SIG-M5 treated with dmso at 0.1 percent for 504 hours (cell line): ENCODE measurements around the gene SIK2.

ENCODE experiments used
- DNase-seq: peaks from one replicate; lab custom pipeline; 2025; ENCODE audit not compliant: unreplicated experiment; lab: John Stamatoyannopoulos, UW

Gene SIK2

GRCh38 chr11:111726301-111726713, 124.1 kb downstream of the SIK2 start:
- no peak for DNase-seq

- no peak for DNase-seq
These were observed 125.2 kb downstream of the SIK2 start for GRCh38 chr11:111727431-111727830.

- no peak for DNase-seq
These were observed 127.0 kb downstream of the SIK2 start for GRCh38 chr11:111729071-111729830.

- no peak for DNase-seq
These were observed 127.6 kb downstream of the SIK2 start for GRCh38 chr11:111729831-111730311.

GRCh38 chr11:111730871-111731591, 128.8 kb downstream of the SIK2 start:
- DNase-seq, result no peak

- DNase-seq, result no peak
These were observed 129.6 kb downstream of the SIK2 start for GRCh38 chr11:111731821-111732220.

- DNase-seq, result no peak
These were observed 130.8 kb downstream of the SIK2 start for GRCh38 chr11:111733016-111733415.

- no peak for DNase-seq
These were observed 131.4 kb downstream of the SIK2 start for GRCh38 chr11:111733611-111734088.

- no peak for DNase-seq
These were observed 132.1 kb downstream of the SIK2 start for GRCh38 chr11:111734101-111734953.

- no peak for DNase-seq
These were observed 132.7 kb downstream of the SIK2 start for GRCh38 chr11:111734954-111735261.

GRCh38 chr11:111735262-111736116, 133.2 kb downstream of the SIK2 start:
- no peak for DNase-seq

GRCh38 chr11:111736181-111736590, 133.9 kb downstream of the SIK2 start:
- DNase-seq, result no peak

GRCh38 chr11:111736621-111737443, 134.6 kb downstream of the SIK2 start:
- DNase-seq, result no peak

- no peak for DNase-seq
These were observed 135.4 kb downstream of the SIK2 start for GRCh38 chr11:111737444-111738210.

GRCh38 chr11:111739299-111739698, 137.1 kb downstream of the SIK2 start:
- DNase-seq, result no peak

GRCh38 chr11:111741751-111742150, 139.5 kb downstream of the SIK2 start:
- no peak for DNase-seq

- no peak for DNase-seq
These were observed 141.5 kb downstream of the SIK2 start for GRCh38 chr11:111743700-111744099.

- no peak for DNase-seq
These were observed 143.7 kb downstream of the SIK2 start for GRCh38 chr11:111745719-111746504.
